Measurements from ENCODE around the gene LGR6.

The LGR6 gene

DNA sequence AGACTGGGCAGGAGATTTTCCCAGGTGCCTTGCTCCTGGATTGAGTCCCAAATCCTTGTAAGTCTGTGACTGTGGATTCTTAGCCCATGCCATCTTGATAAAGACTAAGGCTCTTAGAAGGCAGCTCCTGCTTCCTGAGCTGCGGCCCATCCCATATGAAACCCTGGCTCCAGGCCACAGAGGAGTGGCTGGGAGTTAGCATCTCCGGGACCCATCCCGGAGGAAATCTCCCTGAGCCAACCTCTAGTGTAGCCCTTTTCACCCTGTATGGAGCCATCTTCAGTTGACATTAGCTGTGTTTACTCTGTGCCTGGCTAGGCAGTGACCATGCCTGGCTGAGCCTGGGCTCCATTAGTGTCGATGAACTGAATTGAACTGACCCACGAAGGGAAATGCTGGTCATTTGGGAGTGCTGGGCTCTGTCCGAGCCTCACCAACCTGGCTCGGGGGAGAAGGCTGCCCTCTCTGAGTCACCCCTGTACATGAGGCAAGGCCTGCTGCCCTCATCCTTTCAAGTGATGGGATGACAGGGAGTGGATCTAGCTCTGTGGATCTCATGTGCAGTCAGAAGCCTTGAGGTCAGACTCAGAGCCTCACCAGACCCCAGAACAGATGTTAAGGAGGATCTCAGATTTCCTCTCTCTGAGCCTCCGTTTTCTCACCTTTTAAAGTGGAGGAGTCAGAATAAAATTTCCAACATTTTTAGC, 37.5 kb downstream of the LGR6 start:
- Histone ChIP-seq H3K9ac (ENCODE audit: low read length) (no peak overlapping the region), H3K27ac (ENCODE audit: low read length) (no peak overlapping the region), H3K9me3 (ENCODE audit: insufficient read depth, low read length) (no peaks in the 10 kb centered on the region), H2AFZ (ENCODE audit: low read depth, low read length) (no peak overlapping the region), H4K20me1 (ENCODE audit: insufficient read depth, low read length) (no peaks in the 10 kb centered on the region), H3K4me3 (ENCODE audit: low read length) (no peak overlapping the region), H3K79me2 (ENCODE audit: low read length) (no peaks in the 10 kb centered on the region), H3K36me3 (replicated peaks; ENCODE audit: low read depth, low read length) (no peaks in the 10 kb centered on the region), H3K27me3 (ENCODE audit: low read depth, low read length) (peaks cover 30% of the 10 kb centered on the region; the same call in 1 of the 2 replicates), H3K4me1 (ENCODE audit: low read length) (peaks cover 15% of the 10 kb centered on the region), H3K4me2 (ENCODE audit: low read length) (no peak overlapping the region)
- no peak for TF ChIP-seq EZH2phosphoT487 (IDR thresholded peaks at IDR 0.05; ENCODE audit: low read depth)
- TF ChIP-seq, protein P1, sequence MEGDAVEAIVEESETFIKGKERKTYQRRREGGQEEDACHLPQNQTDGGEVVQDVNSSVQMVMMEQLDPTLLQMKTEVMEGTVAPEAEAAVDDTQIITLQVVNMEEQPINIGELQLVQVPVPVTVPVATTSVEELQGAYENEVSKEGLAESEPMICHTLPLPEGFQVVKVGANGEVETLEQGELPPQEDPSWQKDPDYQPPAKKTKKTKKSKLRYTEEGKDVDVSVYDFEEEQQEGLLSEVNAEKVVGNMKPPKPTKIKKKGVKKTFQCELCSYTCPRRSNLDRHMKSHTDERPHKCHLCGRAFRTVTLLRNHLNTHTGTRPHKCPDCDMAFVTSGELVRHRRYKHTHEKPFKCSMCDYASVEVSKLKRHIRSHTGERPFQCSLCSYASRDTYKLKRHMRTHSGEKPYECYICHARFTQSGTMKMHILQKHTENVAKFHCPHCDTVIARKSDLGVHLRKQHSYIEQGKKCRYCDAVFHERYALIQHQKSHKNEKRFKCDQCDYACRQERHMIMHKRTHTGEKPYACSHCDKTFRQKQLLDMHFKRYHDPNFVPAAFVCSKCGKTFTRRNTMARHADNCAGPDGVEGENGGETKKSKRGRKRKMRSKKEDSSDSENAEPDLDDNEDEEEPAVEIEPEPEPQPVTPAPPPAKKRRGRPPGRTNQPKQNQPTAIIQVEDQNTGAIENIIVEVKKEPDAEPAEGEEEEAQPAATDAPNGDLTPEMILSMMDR (IDR thresholded peaks at IDR 0.05; ENCODE audit: low read depth, low read length), result no peak

DNA sequence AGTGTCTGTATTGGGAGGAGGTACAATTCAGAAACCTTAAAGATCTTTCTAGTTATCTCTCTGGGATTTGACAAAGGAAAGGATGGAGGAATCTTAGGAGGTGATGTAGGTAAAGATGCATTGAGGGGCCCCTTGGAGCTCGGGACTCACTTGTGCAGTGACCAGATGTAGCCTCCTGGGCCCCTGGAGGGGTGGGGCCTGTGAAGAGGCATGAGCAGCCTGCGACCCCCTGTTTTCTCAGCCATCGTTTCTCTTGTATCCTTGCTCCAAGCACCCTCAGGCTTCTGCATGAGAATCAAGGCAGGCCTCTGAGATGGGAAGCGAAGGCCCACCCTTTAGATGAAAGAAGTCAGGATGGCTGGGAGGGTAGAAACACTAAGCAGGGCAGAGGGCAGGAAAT, 39.6 kb downstream of the LGR6 start:
- Histone ChIP-seq H2AFZ (ENCODE audit: low read depth, low read length) (no peak overlapping the region), H3K4me1 (ENCODE audit: low read length) (peaks cover 12% of the 10 kb centered on the region), H3K4me2 (ENCODE audit: low read length) (no peak overlapping the region), H3K27me3 (ENCODE audit: low read depth, low read length) (peaks cover 28% of the 10 kb centered on the region; the same call in 1 of the 2 replicates), H4K20me1 (ENCODE audit: insufficient read depth, low read length) (no peaks in the 10 kb centered on the region), H3K9ac (ENCODE audit: low read length) (no peak overlapping the region), H3K79me2 (ENCODE audit: low read length) (no peaks in the 10 kb centered on the region), H3K27ac (ENCODE audit: low read length) (no peak overlapping the region), H3K36me3 (replicated peaks; ENCODE audit: low read depth, low read length) (no peaks in the 10 kb centered on the region), H3K4me3 (ENCODE audit: low read length) (no peak overlapping the region), H3K9me3 (ENCODE audit: insufficient read depth, low read length) (no peaks in the 10 kb centered on the region)
- TF ChIP-seq, protein P1 (IDR thresholded peaks at IDR 0.05; ENCODE audit: low read depth, low read length), result no peak

DNA sequence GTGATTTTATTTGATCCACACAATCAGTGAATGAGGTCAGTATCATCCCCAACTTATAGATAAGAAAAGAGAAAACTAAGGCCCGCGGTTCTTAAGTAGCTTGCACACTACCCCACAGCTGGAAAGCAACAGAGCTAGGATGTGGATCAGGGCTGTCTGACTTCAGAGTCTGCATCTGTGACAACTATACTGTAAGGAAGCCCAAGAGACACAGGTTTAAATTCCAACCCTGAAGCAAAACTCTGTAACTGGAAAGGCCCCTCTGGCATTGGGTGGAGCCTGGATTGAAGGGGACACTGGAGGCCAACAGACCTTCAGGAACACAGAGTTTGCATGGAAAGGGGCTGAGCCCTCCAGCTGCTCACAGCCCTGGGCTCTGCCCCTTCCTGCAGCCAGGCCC, 40.2 kb downstream of the LGR6 start:
- peaks cover 6% of the 10 kb centered on the region for H3K4me1 ChIP-seq (ENCODE audit: low read length)
- no peaks in the 10 kb centered on the region for H3K79me2 ChIP-seq (ENCODE audit: low read length)
- peaks cover 24% of the 10 kb centered on the region; the same call in 1 of the 2 replicates for H3K27me3 ChIP-seq (ENCODE audit: low read depth, low read length)

DNA sequence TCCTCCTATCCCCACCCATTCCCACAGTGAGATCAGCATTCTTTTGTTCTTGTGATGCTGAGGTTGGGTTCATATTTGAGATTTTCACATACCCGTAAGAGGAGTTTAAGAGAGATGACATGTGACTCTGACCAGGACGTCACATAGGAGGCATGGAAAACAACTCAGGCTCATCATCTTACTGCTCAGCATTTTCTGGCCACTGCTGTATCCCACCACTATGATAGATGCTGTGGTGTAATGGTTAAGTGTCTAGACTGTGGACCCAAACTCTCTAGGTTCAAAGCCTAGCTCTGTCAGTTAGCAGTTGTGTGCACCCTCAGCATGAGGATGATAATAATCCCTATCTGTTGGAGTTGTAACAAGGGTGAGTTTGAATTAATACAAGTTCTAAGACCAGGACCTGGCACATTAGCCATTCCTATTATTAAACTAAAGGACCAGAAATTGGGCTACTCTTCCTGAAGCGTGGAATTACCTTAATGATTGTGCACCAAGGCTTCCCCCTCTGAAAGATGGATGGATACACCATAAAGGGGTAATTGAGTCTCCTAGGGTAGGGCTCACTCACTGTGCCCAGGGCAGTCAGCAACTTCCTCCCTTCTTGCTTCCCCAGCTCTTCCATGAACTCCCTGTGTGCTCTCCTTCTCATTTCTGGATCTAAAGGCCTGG, 40.9 kb downstream of the LGR6 start:
- peaks cover 26% of the 10 kb centered on the region; the same call in 1 of the 2 replicates for H3K27me3 ChIP-seq (ENCODE audit: low read depth, low read length)
- H3K4me1 ChIP-seq (ENCODE audit: low read length), result peaks cover 4% of the 10 kb centered on the region
- H3K9me3 ChIP-seq (ENCODE audit: insufficient read depth, low read length), result no peaks in the 10 kb centered on the region
- H3K36me3 ChIP-seq (replicated peaks; ENCODE audit: low read depth, low read length), result no peaks in the 10 kb centered on the region
- TF ChIP-seq EZH2phosphoT487 (IDR thresholded peaks at IDR 0.05; ENCODE audit: low read depth), result no peak
- TF ChIP-seq, protein P1 (IDR thresholded peaks at IDR 0.05; ENCODE audit: low read depth, low read length), result no peak
- H4K20me1 ChIP-seq (ENCODE audit: insufficient read depth, low read length), result no peaks in the 10 kb centered on the region
- no peak overlapping the region for H3K9ac ChIP-seq (ENCODE audit: low read length)
- H3K27ac ChIP-seq (ENCODE audit: low read length), result no peak overlapping the region
- H3K4me2 ChIP-seq (ENCODE audit: low read length), result no peak overlapping the region
- H2AFZ ChIP-seq (ENCODE audit: low read depth, low read length), result no peak overlapping the region
- no peak overlapping the region for H3K4me3 ChIP-seq (ENCODE audit: low read length)
- H3K79me2 ChIP-seq (ENCODE audit: low read length), result no peaks in the 10 kb centered on the region

More for the DNA sequence above, 40.2 kb downstream of the LGR6 start:
- Histone ChIP-seq H4K20me1 (ENCODE audit: insufficient read depth, low read length) (no peaks in the 10 kb centered on the region), H3K36me3 (replicated peaks; ENCODE audit: low read depth, low read length) (no peaks in the 10 kb centered on the region), H3K4me3 (ENCODE audit: low read length) (no peak overlapping the region), H3K9ac (ENCODE audit: low read length) (no peak overlapping the region), H3K27ac (ENCODE audit: low read length) (no peak overlapping the region), H3K9me3 (ENCODE audit: insufficient read depth, low read length) (no peaks in the 10 kb centered on the region), H3K4me2 (ENCODE audit: low read length) (no peak overlapping the region), H2AFZ (ENCODE audit: low read depth, low read length) (no peak overlapping the region)
- TF ChIP-seq, protein P1 (IDR thresholded peaks at IDR 0.05; ENCODE audit: low read depth, low read length), result no peak
- TF ChIP-seq EZH2phosphoT487 (IDR thresholded peaks at IDR 0.05; ENCODE audit: low read depth), result no peak
